ENCODE measurements around the gene CSE1L.
"Not testable (repeated sequence)": the region's sequence is repeated elsewhere in the genome, so short reads cannot be mapped to it uniquely, and the experiment has no call there.

Gene CSE1L

DNA sequence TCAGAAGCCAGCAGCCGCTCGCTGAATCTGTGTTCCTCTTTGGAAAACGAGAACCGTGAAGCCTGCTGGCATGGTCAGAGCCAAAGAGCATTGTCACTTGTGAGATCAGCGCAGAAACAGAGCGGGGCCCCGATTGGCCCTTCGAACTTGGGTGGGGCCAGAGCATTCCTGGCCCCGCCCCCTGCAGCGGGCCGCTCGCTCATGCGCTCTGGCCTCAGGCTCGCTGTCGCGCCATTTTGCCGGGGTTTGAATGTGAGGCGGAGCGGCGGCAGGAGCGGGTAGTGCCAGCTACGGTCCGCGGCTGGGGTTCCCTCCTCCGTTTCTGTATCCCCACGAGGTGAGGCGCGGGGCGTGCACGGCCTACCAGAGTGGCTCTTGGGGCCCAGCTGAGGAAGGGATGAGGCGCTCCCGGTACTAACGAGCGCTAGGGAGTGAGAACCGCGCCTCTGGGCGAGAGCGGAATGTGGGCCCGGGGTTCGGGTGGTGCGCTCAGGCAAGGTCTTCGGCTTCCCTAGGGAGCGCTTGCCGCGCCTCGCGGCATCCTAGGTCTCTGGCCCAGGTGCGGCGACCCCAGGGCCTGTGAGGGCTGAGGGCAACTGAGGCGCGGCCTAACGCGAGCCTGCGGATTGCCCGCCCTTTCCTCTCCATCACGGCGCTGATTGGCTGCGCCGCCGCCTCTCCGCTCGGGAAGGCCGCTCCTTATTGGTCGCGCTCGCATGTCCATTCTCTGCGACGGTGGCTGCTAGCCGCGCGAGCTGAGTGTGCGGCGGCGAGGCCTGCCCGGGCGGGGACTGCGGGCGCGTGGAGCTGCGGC is at the start of gene CSE1L:
CSE1L (plus strand) TSS at position 226 of the 814 bp plus-strand sequence. CDS start 12,152 bp downstream, outside the sequence.
- peak; percentile 90 to 91 for DNase-seq (ENCODE audit: low read depth in 2 of 2)

GRCh38 chr20:48999890-49000870 is 45.9 kb upstream of the CSE1L start:
- no peak for DNase-seq (ENCODE audit: low read depth in 2 of 2)

DNA sequence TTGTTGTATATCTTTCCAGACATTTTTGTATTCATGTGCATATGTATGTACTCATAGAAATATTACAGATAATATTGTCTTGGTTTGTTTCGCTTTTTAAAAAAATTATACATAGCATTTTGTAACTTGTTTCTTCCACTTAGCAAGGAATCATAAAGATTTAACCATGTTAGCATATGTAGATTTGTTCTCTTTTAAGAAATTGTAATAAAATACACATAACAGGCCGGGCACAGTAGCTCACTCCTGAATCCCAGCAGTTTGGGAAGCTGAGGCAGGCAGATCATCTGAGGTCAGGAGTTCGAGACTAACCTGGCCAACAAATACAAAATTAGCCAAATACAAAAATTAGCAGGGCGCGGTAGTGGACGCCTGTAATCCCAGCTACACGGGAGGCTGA is 44.4 kb upstream of the CSE1L start:
- DNase-seq (ENCODE audit: low read depth in 2 of 2): no peak

DNA sequence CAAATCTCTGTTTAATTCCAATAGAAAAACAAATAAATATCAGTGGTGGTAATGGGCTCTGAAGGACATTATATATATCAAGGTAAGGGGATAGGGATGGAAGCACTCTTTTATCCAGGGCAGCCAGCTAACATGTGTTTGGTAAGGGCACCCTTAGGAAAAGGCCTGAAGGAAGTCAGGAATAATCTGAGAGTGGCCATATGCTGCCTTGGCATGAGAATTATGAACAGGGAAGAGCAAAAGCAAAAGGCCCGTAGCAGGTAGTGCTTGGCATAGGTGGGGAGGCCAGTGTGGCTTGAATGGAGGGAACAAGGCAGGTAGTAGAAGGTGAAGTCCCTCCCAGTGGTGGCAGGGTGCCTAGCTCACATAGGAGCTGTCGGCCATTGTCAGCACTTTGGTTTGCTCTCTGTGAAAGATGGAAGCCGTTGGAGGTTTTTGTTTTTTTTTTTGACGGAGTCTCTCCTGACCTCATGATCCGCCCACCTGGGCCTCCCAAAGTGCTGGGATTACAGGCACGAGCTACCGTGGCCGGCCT is 39.6 kb upstream of the CSE1L start:
- no peak for DNase-seq (ENCODE audit: low read depth in 2 of 2)

GRCh38 chr20:49009899-49010631 is 36.0 kb upstream of the CSE1L start:
- no peak for DNase-seq (ENCODE audit: low read depth in 2 of 2)

- DNase-seq (ENCODE audit: low read depth in 2 of 2): no peak
These were observed 21.9 kb upstream of the CSE1L start for GRCh38 chr20:49024220-49024619.

- not testable (repeated sequence) for DNase-seq (ENCODE audit: low read depth in 2 of 2)
These were observed 17.9 kb upstream of the CSE1L start for GRCh38 chr20:49028177-49028576.

GRCh38 chr20:49028684-49029083 is 17.4 kb upstream of the CSE1L start:
- no peak for DNase-seq (ENCODE audit: low read depth in 2 of 2)

- no peak for DNase-seq (ENCODE audit: low read depth in 2 of 2)
These were observed 16.9 kb upstream of the CSE1L start for GRCh38 chr20:49029203-49029602.

- DNase-seq (ENCODE audit: low read depth in 2 of 2): no peak
These were observed 15.0 kb upstream of the CSE1L start for GRCh38 chr20:49030954-49031619.

DNA sequence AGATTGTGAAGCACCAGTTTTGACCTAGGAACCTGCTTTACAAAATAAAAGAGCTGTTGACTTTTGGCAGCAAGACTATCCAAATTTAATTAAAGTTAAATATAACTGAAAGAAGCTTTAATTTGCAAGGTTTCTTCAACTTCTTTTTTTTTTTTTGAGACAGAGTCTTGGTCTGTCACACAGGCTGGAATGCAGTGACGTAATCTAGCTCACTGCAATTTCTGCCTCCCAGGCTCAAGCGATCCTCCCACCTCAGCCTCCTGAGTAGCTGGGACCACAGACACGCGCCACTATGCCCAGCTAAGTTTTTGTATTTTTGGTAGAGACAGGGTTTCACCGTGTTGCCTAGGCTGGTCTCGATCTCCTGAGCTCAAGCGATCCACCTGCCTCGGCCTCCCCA is 13.7 kb upstream of the CSE1L start:
- no peak for DNase-seq (ENCODE audit: low read depth in 2 of 2)

DNA sequence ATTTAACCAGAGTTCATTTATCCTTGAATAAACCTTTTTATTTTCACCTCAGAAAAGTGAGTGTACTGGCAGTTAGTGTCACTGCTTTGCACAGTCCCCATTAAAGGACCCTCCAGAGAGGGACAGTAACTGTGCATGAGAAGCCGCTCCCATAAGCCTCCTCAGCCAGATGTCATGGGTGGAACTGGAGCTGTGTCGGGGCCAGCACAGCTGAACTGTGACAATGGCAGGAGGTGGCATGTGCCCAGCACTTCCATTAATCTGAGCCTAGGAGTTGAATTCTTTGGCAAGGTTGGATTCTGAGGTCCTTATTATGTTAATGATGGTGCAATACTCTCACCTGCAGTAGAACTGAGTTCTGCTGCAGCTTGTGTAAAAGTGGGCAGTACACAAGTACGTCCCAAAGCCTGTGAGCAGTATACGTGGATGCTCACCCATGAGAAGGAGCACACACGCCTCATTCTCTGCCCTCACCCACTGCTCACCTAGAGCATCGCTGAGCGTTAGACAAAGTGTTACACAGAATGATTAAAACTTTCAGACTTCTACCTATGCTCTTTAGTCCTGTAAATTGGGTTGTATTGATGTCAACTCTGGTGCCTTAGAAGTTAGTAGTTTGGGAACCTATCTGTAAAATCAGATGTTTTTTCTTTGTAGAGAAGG is 11.9 kb upstream of the CSE1L start:
- no peak for DNase-seq (ENCODE audit: low read depth in 2 of 2)

DNA sequence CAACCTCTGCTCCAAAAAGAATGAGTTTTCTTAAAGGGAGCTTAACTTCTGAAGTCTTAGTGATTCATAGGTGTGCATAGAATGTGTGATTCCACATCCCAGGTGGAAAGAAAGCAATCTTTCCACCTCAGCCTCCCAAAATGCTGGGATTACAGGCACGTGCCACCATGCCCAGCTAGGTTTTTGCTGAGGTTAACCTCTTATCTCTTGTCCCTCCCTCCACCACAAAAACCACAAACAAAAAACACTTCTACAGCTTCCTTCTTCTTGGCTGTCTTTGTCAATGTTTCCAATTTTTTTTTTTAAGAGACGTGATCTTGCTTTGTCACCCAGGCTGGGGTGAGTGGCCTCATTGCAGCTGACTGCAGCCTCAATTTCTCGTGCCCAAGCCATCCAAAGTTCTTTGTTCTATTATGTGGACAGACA is 8.1 kb upstream of the CSE1L start:
- peak in 1 of 2 donors; percentile 4 for DNase-seq (ENCODE audit: low read depth in 2 of 2)

GRCh38 chr20:49039854-49040253 is 6.3 kb upstream of the CSE1L start:
- DNase-seq (ENCODE audit: low read depth in 2 of 2): no peak

DNA sequence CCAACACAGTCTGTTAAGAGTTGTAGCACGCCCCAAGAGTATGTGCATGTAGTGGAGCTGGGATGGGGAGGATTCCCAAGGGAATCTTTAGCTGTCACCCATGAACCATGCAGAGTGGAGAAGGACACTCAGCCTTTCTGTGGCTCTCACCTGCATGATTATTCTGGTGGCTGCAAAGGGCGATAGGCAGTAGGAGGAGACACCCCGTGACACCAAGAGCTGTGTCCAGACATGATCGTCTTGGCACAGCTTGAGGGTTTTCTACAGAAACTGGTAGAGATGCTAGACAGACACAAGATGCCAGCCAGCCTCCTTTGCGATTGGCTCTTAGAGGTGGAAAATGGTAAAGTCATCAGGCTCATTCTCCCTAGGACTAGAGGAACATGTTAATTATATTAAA is 3.1 kb upstream of the CSE1L start:
- DNase-seq (ENCODE audit: low read depth in 2 of 2): no peak

DNA sequence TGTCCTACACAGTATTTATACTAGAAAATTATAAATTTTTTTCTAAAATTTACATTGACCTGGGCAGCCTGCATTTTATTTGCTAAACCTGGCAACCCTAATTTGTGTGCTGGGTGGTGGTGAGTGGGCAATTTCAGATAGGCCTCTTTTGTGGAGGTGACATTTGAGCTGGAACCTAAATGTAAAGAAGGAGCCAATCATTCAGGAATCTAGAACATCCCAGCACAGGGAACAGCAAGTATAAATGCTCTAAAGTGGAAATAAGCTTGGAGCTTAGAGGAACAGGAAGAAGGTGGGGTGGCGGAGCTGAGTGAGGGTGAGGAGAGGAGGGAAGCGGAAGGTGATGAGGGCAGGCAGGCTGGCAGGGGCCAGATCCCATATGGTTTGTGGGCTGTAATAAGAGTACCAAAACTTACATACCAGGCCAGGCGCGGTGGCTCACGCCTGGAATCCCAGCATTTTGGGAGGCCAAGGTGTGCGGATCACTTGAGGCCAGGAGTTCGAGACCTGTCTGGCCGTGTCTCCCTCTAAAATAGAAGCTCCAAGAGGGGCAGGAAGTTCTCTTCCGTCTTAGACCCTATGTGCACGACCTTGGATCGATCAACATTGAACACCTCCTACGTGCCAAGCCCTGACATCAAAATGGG is 549 bp upstream of the CSE1L start:
- peak in 1 of 2 donors; percentile 2 for DNase-seq (ENCODE audit: low read depth in 2 of 2)

DNA sequence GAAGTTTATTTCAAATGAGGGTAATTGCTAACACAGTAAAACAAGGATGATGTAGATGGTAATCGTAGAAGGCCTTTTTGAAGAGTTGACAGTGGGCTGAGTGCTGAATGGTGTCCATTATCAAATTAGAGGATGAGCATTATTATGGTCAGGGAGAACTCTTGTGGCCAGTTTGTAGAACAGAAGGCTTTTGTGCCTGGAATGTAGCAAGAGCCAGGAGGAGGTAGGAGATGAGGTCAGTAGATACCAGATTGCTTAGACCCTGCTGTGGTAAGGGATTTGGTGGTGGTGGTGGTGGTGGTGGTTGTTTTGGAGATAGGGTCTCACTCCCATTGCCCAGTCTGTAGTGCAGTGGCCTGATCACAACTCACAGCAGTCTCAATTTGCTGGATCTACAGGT is 6.2 kb downstream of the CSE1L start:
- no peak for DNase-seq (ENCODE audit: low read depth in 2 of 2)

- DNase-seq (ENCODE audit: low read depth in 2 of 2): no peak
These were observed 8.0 kb downstream of the CSE1L start for GRCh38 chr20:49054056-49054643.

GRCh38 chr20:49063279-49063678 is 17.2 kb downstream of the CSE1L start:
- no peak for DNase-seq (ENCODE audit: low read depth in 2 of 2)

GRCh38 chr20:49074521-49074920 is 28.4 kb downstream of the CSE1L start:
- no peak for DNase-seq (ENCODE audit: low read depth in 2 of 2)

All from stimulated activated CD8-positive, alpha-beta memory T cell treated with anti-CD3 and anti-CD28 coated beads, Interleukin-15, amount 100 ng/mL, for 48 hours (primary cell).